Endothelial cell of umbilical vein (primary cell): Measurements from ENCODE around the gene TRIM7.

Source experiments
- CTCF ChIP-seq, 2 donors: IDR thresholded peaks; 1 replicate in 1 of 2; 2 replicates in 1 of 2; pipeline ENCODE4 v1.5.1; 2011; ENCODE audit warnings: low read length in 2 of 2, mild to moderate bottlenecking in 2 of 2, moderate library complexity in 2 of 2, control low read depth in 1 of 2, inconsistent platforms in 1 of 2, low read depth in 1 of 2; ENCODE audit not compliant: insufficient read depth in 1 of 2; ENCODE audit errors: extremely low read depth in 1 of 2
- EZH2 ChIP-seq: IDR thresholded peaks from 2 replicates; pipeline ENCODE4 v1.6.1; 2012; ENCODE audit warnings: borderline replicate concordance, low read depth, mild to moderate bottlenecking, moderate library complexity, low read length, inconsistent platforms; ENCODE audit not compliant: severe bottlenecking
- FOS ChIP-seq: IDR thresholded peaks from 2 replicates; pipeline ENCODE4 v1.6.1; 2011; ENCODE audit warnings: mild to moderate bottlenecking, low read length, moderate library complexity, borderline replicate concordance; ENCODE audit not compliant: insufficient read depth
- GATA2 ChIP-seq: IDR thresholded peaks from 2 replicates; pipeline ENCODE4 v1.7.0; 2011; ENCODE audit warnings: low read depth, mild to moderate bottlenecking, moderate library complexity, mixed read lengths, low read length; ENCODE audit not compliant: insufficient read length, insufficient read depth
- JUN ChIP-seq: IDR thresholded peaks from 2 replicates; pipeline ENCODE4 v1.6.1; 2011; ENCODE audit warnings: borderline replicate concordance, low read depth; ENCODE audit not compliant: insufficient read length, insufficient read depth
- MAX ChIP-seq: IDR thresholded peaks from 2 replicates; pipeline ENCODE4 v1.6.1; 2011; ENCODE audit not compliant: insufficient read depth, insufficient read length
- MYC ChIP-seq: IDR thresholded peaks from one replicate; pipeline ENCODE4 v1.6.1; 2011; ENCODE audit warnings: mild to moderate bottlenecking, low read depth, low read length
- POLR2A ChIP-seq: IDR thresholded peaks from 2 replicates; pipeline ENCODE4 v1.6.1; 2012; ENCODE audit warnings: low read depth, mild to moderate bottlenecking, control low read depth, low read length
- POLR2AphosphoS5 ChIP-seq: IDR thresholded peaks from 2 replicates; pipeline ENCODE4 v1.6.1; 2012; ENCODE audit warnings: low read depth, mild to moderate bottlenecking, control low read depth, low read length, moderate library complexity; ENCODE audit not compliant: insufficient read depth

GRCh38 chr5:181193656-181194055 is 11.3 kb downstream of the TRIM7 start:
- TF ChIP-seq POLR2A (no peak), CTCF (IDR thresholded peaks at IDR 0.05; ENCODE audit: extremely low read depth in 1 of 2, insufficient read depth in 1 of 2, low read depth in 1 of 2, low read length in 2 of 2) (no peak), POLR2AphosphoS5 (no peak), MAX (no peak), FOS (no peak), EZH2 (no peak), JUN (no peak), GATA2 (no peak), MYC (no peak)
